ENCODE results near the gene TTLL5.
"Not testable (repeated sequence)": the region's sequence is repeated elsewhere in the genome, so short reads cannot be mapped to it uniquely, and the experiment has no call there.

TTLL5 gene

GRCh38 chr14:75915045-75915444, 254.0 kb downstream of the TTLL5 start:
- no peak for TF ChIP-seq CTCF (conservative IDR thresholded peaks at IDR 0.05; ENCODE audit: low read depth)
- ChIA-PET CTCF (interaction anchor here (0.6 kb wide), 1 partner anchor 24 kb away, joined by 3 read pairs; no protein-coding TSS in a partner anchor), POLR2A (ENCODE audit: low non-redundant PET) (no interaction called here)
- no peak for DNase-seq (ENCODE audit: low spot score)
- H3K27ac ChIP-seq: no peak overlapping the region

- no peak for DNase-seq (ENCODE audit: low spot score)
- no peak overlapping the region for H3K27ac ChIP-seq
- no peak for TF ChIP-seq CTCF (conservative IDR thresholded peaks at IDR 0.05; ENCODE audit: low read depth)
- ChIA-PET CTCF (interaction anchor here (0.7 to 1.8 kb wide), 3 partner anchors 11 to 65 kb away, joined by 3 to 9 read pairs (median 6); no protein-coding TSS in a partner anchor), POLR2A (ENCODE audit: low non-redundant PET) (no interaction called here)
Measured at GRCh38 chr14:75917322-75917945, 256.4 kb downstream of the TTLL5 start.

GRCh38 chr14:75917946-75918335, 256.9 kb downstream of the TTLL5 start:
- DNase-seq (ENCODE audit: low spot score): no peak
- CTCF ChIA-PET: interaction anchor here (0.6 to 1.8 kb wide), 3 partner anchors 8 to 58 kb away, joined by 3 to 6 read pairs (median 3); no protein-coding TSS in a partner anchor

GRCh38 chr14:75920421-75920820, 259.4 kb downstream of the TTLL5 start:
- H3K27ac ChIP-seq; POLR2A ChIA-PET (ENCODE audit: low non-redundant PET); CTCF ChIA-PET; DNase-seq (ENCODE audit: low spot score): not testable (repeated sequence)

More at GRCh38 chr14:75917946-75918335, 256.9 kb downstream of the TTLL5 start:
- no peak overlapping the region for H3K27ac ChIP-seq
- no peak for TF ChIP-seq CTCF (conservative IDR thresholded peaks at IDR 0.05; ENCODE audit: low read depth)
- POLR2A ChIA-PET (ENCODE audit: low non-redundant PET): no interaction called here

- CTCF ChIA-PET; H3K27ac ChIP-seq; POLR2A ChIA-PET (ENCODE audit: low non-redundant PET); DNase-seq (ENCODE audit: low spot score): not testable (repeated sequence)
Measured at GRCh38 chr14:75925141-75925840, 264.2 kb downstream of the TTLL5 start.

GRCh38 chr14:75926431-75927115, 265.5 kb downstream of the TTLL5 start:
- no peak for DNase-seq (ENCODE audit: low spot score)
- no peak overlapping the region for H3K27ac ChIP-seq
- CTCF ChIA-PET: no interaction called here
- POLR2A ChIA-PET (ENCODE audit: low non-redundant PET): no interaction called here
- no peak for TF ChIP-seq CTCF (conservative IDR thresholded peaks at IDR 0.05; ENCODE audit: low read depth)

GRCh38 chr14:75927564-75928087, 266.6 kb downstream of the TTLL5 start:
- ChIA-PET CTCF (no interaction called here), POLR2A (ENCODE audit: low non-redundant PET) (no interaction called here)
- no peak for TF ChIP-seq CTCF (conservative IDR thresholded peaks at IDR 0.05; ENCODE audit: low read depth)
- DNase-seq (ENCODE audit: low spot score): no peak
- H3K27ac ChIP-seq: no peak overlapping the region
